Measurements from ENCODE around the gene TLCD1.

DNA sequence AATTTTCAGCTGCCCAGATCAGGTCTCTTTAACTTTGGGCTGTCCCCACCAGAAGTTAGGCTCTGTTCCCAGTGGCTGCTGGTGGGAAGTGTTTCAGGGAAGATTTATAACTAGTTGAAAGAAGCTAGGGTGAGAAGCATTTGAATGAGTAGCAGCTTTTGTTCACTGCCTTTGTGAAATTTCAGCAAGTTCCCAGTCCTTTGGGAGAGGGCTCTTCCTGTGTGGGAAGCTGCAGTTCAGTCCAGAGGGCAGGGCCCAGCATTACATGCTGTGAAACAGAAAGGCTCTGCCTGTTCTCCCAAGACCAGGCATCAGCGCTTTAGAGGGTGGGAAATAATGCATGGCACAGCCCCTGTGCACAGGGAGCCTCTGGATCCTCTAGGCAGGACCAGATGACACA lies 32.2 kb downstream of the TLCD1 start:
- TF ChIP-seq, protein P1, sequence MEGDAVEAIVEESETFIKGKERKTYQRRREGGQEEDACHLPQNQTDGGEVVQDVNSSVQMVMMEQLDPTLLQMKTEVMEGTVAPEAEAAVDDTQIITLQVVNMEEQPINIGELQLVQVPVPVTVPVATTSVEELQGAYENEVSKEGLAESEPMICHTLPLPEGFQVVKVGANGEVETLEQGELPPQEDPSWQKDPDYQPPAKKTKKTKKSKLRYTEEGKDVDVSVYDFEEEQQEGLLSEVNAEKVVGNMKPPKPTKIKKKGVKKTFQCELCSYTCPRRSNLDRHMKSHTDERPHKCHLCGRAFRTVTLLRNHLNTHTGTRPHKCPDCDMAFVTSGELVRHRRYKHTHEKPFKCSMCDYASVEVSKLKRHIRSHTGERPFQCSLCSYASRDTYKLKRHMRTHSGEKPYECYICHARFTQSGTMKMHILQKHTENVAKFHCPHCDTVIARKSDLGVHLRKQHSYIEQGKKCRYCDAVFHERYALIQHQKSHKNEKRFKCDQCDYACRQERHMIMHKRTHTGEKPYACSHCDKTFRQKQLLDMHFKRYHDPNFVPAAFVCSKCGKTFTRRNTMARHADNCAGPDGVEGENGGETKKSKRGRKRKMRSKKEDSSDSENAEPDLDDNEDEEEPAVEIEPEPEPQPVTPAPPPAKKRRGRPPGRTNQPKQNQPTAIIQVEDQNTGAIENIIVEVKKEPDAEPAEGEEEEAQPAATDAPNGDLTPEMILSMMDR (IDR thresholded peaks at IDR 0.05), result no peak
- TF ChIP-seq POLR2A (IDR thresholded peaks at IDR 0.05), result no peak

Measured in body of pancreas (tissue), 4 donors.